ENCODE results near the gene GARIN5A.
A peak's percentile ranks its signal among the peaks of the same experiment; 100 is the strongest.

Gene GARIN5A

DNA sequence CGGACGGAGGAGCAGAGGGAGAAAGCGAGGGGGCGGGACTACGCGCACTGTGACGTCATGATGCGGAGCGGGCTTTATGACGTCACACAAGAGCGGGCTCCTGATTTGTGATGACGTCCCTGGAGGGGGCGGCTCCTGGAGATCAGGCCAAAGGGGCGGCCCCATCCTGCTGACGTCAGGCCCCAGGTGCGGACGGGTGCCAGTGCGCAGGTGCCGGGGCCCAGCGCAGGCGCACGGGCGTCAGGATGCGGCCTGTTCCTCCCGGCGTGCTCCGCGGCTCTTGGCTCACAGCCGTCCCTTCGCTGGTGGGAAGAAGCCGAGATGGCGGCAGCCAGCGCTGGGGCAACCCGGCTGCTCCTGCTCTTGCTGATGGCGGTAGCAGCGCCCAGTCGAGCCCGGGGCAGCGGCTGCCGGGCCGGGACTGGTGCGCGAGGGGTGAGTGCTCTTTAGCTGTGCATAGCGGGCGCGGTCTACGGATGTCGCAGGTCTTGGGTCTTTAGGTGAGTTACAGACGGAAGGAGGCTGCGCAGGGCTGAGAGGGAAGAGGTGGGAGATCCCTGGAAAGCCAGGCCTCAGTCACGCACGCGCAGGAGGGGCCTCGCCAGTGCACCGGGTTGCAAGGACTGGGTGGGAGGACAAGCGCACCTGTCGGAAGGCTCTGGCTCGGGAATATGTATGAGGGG lies at the start of gene GARIN5A, which contains the start of gene EMC10:
Gene GARIN5A, minus strand, starts transcription at position 625 of the 683 bp plus-strand sequence. Its CDS starts 460 bp downstream, at position 165.
Gene EMC10, plus strand, starts transcription at position 284 of the 683 bp plus-strand sequence. Its CDS starts 38 bp downstream, at position 322.
- Mint-ChIP-seq H3K27me3 (no peaks in the 10 kb centered on the region), H3K27ac (peak within 1 kb of the TSS; percentile 89), H3K36me3 (peaks cover 6% of the 10 kb centered on the region), H3K4me3 (peak within 1 kb of the TSS; percentile 98), H3K4me1 (ENCODE audit: low read depth) (peaks cover 18% of the 10 kb centered on the region), H3K9me3 (ENCODE audit: low read depth) (no peaks in the 10 kb centered on the region)

DNA sequence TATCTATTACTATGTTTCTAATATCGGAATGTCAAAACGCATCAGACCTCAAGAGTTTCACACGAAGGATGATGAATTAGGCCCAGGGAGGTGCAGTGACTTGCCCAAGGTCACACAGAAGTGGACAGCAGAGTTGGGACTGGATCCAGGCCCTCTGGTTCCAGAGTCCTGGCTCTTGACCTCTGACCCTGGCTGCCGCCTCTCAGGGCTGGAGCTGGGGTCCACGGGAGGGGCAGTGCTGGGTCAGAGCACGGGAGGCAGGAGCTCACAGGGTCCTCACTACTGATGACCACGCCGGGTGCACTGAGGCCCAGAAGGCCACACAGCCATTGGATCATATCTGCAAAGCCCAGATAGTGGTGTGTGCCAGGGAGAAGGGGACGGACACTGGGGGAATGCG lies 46.2 kb upstream of the GARIN5A start:
- Mint-ChIP-seq H3K9me3 (ENCODE audit: low read depth) (no peaks in the 10 kb centered on the region), H3K27me3 (peaks cover 1% of the 10 kb centered on the region), H3K36me3 (no peaks in the 10 kb centered on the region)

DNA sequence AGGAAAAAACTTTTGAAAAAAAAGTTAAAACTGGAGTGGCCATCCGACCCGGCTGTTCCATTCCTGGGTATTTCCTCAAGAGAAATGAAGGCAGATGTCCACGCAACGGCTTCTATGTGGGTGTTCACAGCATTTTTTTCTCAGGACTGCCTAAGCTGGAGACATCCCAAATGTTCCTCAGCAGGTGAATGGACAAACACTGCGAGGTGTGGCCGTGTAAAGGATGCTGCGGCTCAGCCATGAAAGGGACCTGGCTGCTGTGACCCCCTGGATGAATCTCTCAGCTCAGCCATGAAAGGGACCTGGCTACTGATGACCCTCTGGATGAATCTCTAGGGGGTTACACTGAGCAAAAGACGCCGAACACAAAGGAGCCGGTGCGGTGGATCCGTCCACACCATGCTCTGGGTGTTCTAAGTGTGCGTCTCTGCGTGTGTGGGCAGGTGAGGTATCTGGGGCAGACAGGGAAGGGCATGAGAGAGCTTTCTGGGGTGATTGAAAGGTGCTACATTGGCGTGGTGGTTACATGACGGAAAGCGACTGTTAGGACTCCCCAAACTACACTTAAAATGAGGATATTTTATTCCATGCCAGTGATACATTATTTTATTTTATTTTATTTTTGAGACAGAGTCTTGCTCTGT lies 44.3 kb upstream of the GARIN5A start:
- no peaks in the 10 kb centered on the region for H3K9me3 Mint-ChIP-seq (ENCODE audit: low read depth)

More for the DNA sequence above, 46.2 kb upstream of the GARIN5A start:
- Mint-ChIP-seq H3K4me3 (no peak overlapping the region), H3K27ac (no peak overlapping the region), H3K4me1 (ENCODE audit: low read depth) (no peaks in the 10 kb centered on the region)

DNA sequence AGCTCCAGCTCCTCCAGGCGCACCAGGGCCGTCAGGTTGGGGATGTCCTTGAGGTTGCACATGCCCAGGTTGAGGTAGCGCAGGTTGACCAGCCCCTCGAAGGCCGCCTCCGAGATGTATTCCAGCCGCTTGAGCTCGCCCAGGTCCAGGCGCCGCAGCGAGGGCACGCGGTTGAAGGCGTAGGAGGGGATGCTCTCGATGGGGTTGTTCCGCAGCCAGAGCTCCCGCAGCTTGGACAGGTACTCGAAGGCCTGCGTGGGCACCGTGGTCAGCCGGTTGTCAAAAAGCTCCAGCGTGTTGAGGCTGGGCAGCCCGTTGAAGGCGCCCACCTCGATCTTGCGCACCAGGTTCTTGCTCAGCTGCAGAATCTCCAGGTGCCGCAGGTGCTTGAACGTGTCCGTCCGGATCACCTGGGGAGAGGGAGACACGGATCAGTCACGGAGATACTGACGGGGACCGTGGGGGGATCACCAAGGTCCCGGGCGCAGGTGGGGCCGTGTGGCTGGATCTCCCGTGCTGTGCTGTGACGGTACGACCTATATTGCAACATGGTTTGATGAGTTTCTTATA lies 42.4 kb upstream of the GARIN5A start:
- Mint-ChIP-seq H3K9me3 (ENCODE audit: low read depth) (no peaks in the 10 kb centered on the region), H3K4me3 (no peak overlapping the region), H3K27ac (no peak overlapping the region), H3K4me1 (ENCODE audit: low read depth) (no peaks in the 10 kb centered on the region), H3K36me3 (no peaks in the 10 kb centered on the region), H3K27me3 (peaks cover 3% of the 10 kb centered on the region)

More for the DNA sequence above, 44.3 kb upstream of the GARIN5A start:
- Mint-ChIP-seq H3K36me3 (no peaks in the 10 kb centered on the region), H3K4me3 (no peak overlapping the region), H3K27me3 (no peaks in the 10 kb centered on the region), H3K4me1 (ENCODE audit: low read depth) (no peaks in the 10 kb centered on the region), H3K27ac (no peak overlapping the region)

DNA sequence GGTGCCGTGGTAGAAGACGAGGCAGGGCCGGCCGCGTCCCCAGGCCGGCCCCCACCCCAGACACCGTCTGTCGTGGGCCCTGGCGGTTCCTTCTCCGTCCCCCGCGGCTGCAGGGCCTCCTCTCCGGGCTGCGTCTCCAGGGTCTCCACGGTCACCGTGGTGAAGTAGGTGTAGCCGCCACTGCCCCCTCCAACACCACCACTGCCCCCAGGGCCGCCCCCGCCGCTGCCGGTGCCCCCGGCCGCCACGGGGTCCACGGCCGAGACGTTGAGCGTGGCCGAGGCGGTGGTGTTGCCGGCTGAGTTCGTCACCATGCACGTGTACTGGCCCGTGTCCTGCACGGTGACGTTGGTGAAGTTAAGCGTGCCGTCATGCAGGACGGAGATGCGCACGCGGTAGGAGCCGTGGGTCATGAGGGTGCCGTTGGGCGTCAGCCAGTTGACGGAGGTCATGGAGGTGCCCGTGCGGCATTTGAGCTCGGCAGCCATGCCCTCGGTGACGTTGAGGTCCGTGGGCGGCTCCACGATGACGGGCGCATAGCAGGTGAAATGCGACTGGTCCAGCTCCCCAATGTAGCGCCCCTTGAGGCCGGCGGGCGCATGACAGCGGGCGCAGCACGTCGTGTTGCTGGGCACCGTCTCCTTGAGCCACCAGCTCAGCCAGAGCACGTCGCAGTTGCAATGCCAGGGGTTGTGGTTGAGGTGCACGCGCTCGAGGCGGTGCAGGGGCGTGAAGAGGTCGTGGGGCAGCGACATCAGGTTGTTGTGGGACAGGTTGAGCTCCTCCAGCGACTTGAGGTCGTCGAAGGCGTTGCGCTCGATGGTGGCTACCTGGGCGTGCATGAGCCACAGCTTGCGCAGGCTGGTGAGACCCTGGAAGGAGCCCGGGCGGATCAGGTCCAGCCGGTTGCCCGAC lies 41.7 kb upstream of the GARIN5A start:
- Mint-ChIP-seq H3K27ac (no peak overlapping the region), H3K27me3 (peaks cover 3% of the 10 kb centered on the region)

DNA sequence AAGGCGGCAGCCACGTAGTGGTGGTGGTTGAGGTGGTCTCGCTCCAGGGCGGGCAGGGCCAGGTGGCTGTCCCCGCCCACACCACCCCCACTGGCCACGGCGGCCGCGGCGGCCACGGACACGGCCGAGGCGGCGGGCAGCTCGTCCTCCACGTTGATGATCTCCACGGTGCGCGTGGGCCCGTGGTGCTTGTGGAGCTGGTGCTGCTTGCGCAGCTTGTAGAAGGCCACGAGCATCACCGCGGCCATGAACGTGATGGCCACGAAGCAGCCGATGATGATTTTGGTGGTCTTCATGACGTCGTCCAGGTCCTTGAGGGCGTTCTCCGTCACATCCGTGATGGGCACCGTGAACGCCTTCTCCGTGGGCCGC lies 41.0 kb upstream of the GARIN5A start:
- peaks cover 3% of the 10 kb centered on the region for H3K27me3 Mint-ChIP-seq
- H3K36me3 Mint-ChIP-seq, result no peaks in the 10 kb centered on the region
- no peaks in the 10 kb centered on the region for H3K4me1 Mint-ChIP-seq (ENCODE audit: low read depth)
- no peak overlapping the region for H3K27ac Mint-ChIP-seq
- no peak overlapping the region for H3K4me3 Mint-ChIP-seq
- H3K9me3 Mint-ChIP-seq (ENCODE audit: low read depth), result no peaks in the 10 kb centered on the region

More for the DNA sequence above, 41.7 kb upstream of the GARIN5A start:
- Mint-ChIP-seq H3K4me3 (no peak overlapping the region), H3K4me1 (ENCODE audit: low read depth) (no peaks in the 10 kb centered on the region), H3K36me3 (no peaks in the 10 kb centered on the region), H3K9me3 (ENCODE audit: low read depth) (no peaks in the 10 kb centered on the region)

DNA sequence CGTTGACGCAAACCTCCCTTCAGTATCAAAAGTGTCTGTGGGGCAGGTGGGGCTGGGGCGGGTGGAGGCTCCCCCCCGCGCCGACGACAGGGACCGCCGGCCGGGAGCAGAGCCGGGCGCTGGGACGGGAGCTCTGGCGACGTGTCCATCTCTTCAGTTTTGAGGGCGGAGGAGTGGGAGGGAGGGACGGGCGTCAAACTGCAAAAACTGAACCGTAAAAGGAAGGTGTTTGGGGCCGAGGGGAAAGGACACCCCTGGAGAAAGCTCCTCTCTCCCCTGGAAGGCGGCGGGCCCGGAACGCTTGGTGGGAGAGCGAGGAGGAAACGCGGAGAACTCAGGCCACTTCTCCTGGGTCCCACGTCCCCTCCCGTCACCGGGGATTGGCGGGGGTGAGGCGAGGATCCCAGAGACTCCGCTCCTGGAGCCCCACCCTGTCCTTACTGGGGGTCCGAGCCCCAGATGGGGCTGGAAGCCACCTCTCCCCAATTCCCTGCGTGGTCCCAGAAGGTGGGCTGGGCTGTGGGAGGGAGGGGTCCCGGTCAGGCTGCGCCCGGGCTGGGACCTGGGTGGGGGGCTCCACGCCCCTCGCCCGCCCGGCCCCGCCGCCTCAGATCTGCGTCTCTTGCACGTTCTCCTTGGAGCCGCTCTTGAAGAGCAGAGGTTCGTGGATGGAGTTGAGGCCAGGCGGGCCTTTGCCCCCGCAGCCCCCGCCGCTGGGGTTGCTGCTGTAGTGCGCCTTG lies 40.5 kb upstream of the GARIN5A start:
- Mint-ChIP-seq H3K9me3 (ENCODE audit: low read depth) (no peaks in the 10 kb centered on the region), H3K27ac (no peak overlapping the region), H3K36me3 (no peaks in the 10 kb centered on the region), H3K27me3 (peaks cover 3% of the 10 kb centered on the region), H3K4me3 (no peak overlapping the region), H3K4me1 (ENCODE audit: low read depth) (no peaks in the 10 kb centered on the region)

DNA sequence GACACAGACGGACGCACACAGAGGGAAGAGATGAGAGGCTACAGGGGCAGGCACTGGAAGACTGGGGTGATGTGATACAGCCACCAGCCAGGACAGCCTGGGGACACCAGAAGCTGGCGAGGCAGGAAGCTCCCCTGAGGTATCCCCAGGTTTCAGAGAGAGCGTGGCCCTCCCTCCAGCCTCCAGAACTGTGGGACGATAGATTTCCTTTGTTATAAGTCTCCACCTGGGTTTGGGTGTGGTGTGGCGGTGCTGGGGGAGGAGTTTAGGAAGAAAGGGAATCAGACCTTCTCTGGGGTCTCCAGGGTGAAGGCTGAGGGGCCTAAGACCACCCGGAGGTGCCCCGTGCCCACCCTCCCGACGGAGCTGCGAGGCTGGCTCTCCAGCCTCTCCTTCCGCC lies 39.8 kb upstream of the GARIN5A start:
- H3K4me1 Mint-ChIP-seq (ENCODE audit: low read depth), result peaks cover 3% of the 10 kb centered on the region
- H3K9me3 Mint-ChIP-seq (ENCODE audit: low read depth), result no peaks in the 10 kb centered on the region
- H3K36me3 Mint-ChIP-seq, result no peaks in the 10 kb centered on the region
- no peak overlapping the region for H3K4me3 Mint-ChIP-seq
- H3K27ac Mint-ChIP-seq, result no peak overlapping the region
- H3K27me3 Mint-ChIP-seq, result peaks cover 3% of the 10 kb centered on the region

DNA sequence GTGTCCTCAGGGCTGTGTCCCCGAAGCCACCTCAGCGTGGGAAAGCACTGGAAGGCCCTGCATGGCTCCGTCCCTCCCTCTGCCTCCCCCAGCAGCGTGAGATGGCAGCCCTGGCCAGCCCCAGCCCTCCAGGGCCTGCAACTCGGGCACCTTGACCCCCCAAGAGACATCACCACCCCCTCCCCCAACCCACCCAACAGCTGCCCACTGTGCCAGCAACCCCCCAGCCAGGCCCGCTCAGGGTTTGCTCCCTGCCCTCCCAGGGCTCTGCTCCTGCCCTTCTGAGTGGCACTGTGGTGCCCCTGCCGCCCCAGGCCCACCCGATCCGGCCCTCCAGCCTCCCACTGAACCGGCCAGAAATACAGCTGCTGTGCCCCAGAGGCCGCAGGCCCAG lies 38.5 kb upstream of the GARIN5A start:
- H3K27me3 Mint-ChIP-seq, result peaks cover 3% of the 10 kb centered on the region
- H3K27ac Mint-ChIP-seq, result no peak overlapping the region
- H3K4me1 Mint-ChIP-seq (ENCODE audit: low read depth), result peaks cover 10% of the 10 kb centered on the region

DNA sequence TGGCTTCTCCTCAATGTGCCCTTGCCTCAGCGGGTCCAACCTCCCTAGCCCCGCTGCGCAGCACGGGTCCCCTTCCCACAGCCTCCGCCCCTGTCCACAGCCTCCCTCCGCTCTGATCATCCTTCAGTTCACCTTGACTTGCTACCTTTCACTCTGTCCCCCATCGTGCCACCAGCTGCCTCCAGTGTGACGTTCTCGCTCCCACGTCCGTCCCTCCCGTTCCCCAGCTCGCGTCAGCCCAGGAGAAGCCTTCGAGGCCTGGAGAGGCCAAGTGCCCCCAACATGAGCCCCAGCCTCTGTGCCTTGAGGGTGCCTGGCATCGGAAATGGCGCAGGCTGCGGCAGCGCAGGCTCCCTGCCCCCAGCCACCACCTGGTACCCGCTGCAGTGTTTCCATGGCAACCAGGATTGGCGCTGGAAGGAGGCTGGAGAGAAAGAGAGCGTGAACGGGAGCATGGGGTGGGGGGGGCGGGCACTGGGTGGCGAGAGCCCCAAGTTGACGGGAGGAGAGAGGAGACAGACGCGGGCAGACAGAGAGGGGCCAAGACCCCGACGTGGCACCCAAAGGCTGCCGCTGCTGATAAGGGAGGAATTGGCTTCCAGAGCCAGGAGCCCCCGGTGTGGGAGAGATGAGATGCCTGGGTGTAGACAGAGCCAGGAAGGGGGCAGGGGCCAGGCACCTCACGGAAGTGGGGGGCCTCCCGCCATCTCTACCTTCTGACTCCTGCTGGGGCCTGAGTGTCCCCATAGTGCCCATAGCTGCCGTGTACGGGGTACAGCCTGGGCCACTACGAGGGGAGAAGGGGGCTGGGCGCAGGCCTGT lies 37.9 kb upstream of the GARIN5A start:
- Mint-ChIP-seq H3K9me3 (ENCODE audit: low read depth) (no peaks in the 10 kb centered on the region), H3K36me3 (no peaks in the 10 kb centered on the region), H3K4me1 (ENCODE audit: low read depth) (peaks cover 10% of the 10 kb centered on the region), H3K27ac (no peak overlapping the region), H3K27me3 (peaks cover 3% of the 10 kb centered on the region), H3K4me3 (no peak overlapping the region)

More for the DNA sequence above, 38.5 kb upstream of the GARIN5A start:
- Mint-ChIP-seq H3K36me3 (no peaks in the 10 kb centered on the region), H3K9me3 (ENCODE audit: low read depth) (no peaks in the 10 kb centered on the region), H3K4me3 (no peak overlapping the region)

DNA sequence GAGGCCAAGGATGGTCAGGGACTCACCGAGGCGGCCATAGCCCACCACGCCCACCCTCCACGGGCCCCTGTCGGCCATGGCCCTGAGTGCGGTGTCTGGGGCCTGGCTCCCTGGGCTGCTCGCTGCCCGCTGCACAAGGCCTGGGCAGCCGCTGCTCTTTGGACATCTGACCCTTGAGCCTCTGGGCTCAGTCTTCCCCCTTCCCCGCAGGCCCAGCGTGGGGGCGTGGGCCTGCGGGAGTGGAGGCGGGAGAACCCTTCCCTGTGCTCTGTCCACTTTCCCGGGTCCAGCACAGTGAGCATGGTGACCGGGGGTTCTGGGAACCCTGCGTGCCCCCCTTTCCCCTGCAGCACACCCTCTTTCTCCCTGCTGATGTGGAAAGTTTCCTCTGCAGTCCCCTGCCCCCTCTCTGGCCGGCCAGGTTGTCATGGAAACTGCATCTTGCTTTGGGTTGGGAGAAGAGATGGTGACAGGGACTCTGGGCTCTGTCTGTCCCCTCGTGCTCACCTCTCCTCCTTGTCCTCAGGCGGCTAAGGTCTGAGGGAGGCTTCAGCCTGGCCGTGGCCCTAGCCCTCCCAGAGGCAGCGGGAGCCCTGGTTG lies 37.2 kb upstream of the GARIN5A start, which contains the start of gene ASPDH:
Gene ASPDH, minus strand, starts transcription at position 168 of the 600 bp plus-strand sequence. Its CDS starts 90 bp downstream, at position 78.
- no peaks in the 10 kb centered on the region for H3K36me3 Mint-ChIP-seq
- peaks cover 10% of the 10 kb centered on the region for H3K4me1 Mint-ChIP-seq (ENCODE audit: low read depth)
- H3K27ac Mint-ChIP-seq, result no peak within 1 kb of the TSS
- no peaks in the 10 kb centered on the region for H3K9me3 Mint-ChIP-seq (ENCODE audit: low read depth)
- H3K27me3 Mint-ChIP-seq, result peaks cover 3% of the 10 kb centered on the region
- H3K4me3 Mint-ChIP-seq, result no peak within 1 kb of the TSS

DNA sequence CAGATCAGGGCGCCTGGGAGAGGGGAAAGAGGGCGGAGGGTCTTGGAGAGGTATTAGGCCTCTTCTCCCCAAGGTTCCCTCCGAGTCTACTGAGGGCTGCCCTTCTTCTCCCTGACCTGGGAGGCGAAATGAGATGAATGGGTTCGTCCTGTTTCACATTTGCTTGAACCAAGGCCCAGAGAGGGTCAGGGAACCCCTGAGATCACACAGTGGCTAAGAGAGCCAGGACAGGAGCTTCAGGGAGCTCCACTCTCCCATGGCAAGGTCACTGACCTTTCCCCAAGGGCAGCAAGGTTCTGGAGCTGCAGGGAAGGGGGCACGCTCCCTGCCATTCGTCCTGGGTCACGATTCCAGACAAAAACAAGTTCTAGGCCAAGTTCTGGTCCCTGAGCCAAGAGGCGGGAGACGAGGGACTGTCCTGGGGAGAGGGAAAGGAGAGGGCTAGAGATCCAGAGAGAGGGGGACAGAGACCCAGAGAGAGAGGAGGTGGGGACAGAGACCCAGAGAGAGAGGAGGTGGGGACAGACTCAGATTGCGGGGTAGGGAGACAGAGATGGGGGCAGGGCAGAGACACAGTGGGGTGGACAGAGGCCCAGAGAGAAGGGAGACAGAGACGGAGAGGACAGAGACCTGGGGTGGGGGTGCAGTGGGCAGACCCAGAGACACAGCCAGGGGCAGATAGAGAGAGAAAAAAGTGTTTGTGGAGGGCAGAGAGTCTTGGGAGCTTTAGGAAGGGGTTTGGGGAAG lies 36.5 kb upstream of the GARIN5A start:
- H3K27me3 Mint-ChIP-seq, result peaks cover 3% of the 10 kb centered on the region
- no peak overlapping the region for H3K4me3 Mint-ChIP-seq
- H3K36me3 Mint-ChIP-seq, result no peaks in the 10 kb centered on the region
- H3K4me1 Mint-ChIP-seq (ENCODE audit: low read depth), result peaks cover 13% of the 10 kb centered on the region
- H3K9me3 Mint-ChIP-seq (ENCODE audit: low read depth), result no peaks in the 10 kb centered on the region
- no peak overlapping the region for H3K27ac Mint-ChIP-seq

All from activated naive CD8-positive, alpha-beta T cell (primary cell).